ENCODE measurements around the gene GSKIP. TPM values are rescaled to one million over a fixed set of nuclear protein-coding genes. Genes with fewer than 3 reads are reported as not detected.

GSKIP gene
- total RNA-seq, 1 experiment from 2014 or later: 43.0 TPM

GRCh38 chr14:96405677-96406076 is 42.4 kb downstream of the GSKIP start (continued):
- TF ChIP-seq AFF4 (CRISPR knock-in tag; IDR thresholded peaks at IDR 0.05; ENCODE audit: borderline replicate concordance) (no peak), ZNF512 (CRISPR knock-in tag; IDR thresholded peaks at IDR 0.05; ENCODE audit: borderline replicate concordance) (no peak), TCF7 (CRISPR knock-in tag; IDR thresholded peaks at IDR 0.05; ENCODE audit: low read depth) (no peak), NFE2L1 (CRISPR knock-in tag; IDR thresholded peaks at IDR 0.05) (no peak), CBFB (CRISPR knock-in tag; IDR thresholded peaks at IDR 0.05; ENCODE audit: low read depth) (no peak), GABPB1 (CRISPR knock-in tag; IDR thresholded peaks at IDR 0.05) (no peak), CTCF (IDR thresholded peaks at IDR 0.05) (no peak)
- TF ChIP-seq, protein P1, sequence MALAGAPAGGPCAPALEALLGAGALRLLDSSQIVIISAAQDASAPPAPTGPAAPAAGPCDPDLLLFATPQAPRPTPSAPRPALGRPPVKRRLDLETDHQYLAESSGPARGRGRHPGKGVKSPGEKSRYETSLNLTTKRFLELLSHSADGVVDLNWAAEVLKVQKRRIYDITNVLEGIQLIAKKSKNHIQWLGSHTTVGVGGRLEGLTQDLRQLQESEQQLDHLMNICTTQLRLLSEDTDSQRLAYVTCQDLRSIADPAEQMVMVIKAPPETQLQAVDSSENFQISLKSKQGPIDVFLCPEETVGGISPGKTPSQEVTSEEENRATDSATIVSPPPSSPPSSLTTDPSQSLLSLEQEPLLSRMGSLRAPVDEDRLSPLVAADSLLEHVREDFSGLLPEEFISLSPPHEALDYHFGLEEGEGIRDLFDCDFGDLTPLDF (CRISPR knock-in tag; IDR thresholded peaks at IDR 0.05): no peak
- TF ChIP-seq, protein P2, sequence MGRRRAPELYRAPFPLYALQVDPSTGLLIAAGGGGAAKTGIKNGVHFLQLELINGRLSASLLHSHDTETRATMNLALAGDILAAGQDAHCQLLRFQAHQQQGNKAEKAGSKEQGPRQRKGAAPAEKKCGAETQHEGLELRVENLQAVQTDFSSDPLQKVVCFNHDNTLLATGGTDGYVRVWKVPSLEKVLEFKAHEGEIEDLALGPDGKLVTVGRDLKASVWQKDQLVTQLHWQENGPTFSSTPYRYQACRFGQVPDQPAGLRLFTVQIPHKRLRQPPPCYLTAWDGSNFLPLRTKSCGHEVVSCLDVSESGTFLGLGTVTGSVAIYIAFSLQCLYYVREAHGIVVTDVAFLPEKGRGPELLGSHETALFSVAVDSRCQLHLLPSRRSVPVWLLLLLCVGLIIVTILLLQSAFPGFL (CRISPR knock-in tag; IDR thresholded peaks at IDR 0.05; ENCODE audit: borderline replicate concordance): no peak

- ATAC-seq (no peak), DNase-seq (ENCODE audit: low spot score) (no peak)
- ChIA-PET POLR2A (interaction anchor here (1.2 kb wide), 1 partner anchor 17 kb away, joined by 3 read pairs; no protein-coding TSS in a partner anchor), CTCF (interaction anchor here (1.3 kb wide), 1 partner anchor 310 kb away, joined by 3 read pairs; no protein-coding TSS in a partner anchor)
- H3K9me3 Mint-ChIP-seq: no peaks in the 10 kb centered on the region
- 0 out of 2 replicates have a peak, but pooled peaks cover 2% of the 10 kb centered on the region for H3K36me3 Mint-ChIP-seq
- no peak overlapping the region for H3K4me3 Mint-ChIP-seq
- H3K27ac Mint-ChIP-seq: no peak overlapping the region
- peaks cover 4% of the 10 kb centered on the region; the same call in 1 of the 2 replicates for H3K4me1 Mint-ChIP-seq
- H3K27me3 Mint-ChIP-seq (ENCODE audit: low read depth): no peaks in the 10 kb centered on the region
- TF ChIP-seq SP1 (CRISPR knock-in tag; conservative IDR thresholded peaks at IDR 0.05) (no peak), SMAD4 (CRISPR knock-in tag; IDR thresholded peaks at IDR 0.05) (no peak), TCF7 (CRISPR knock-in tag; IDR thresholded peaks at IDR 0.05; ENCODE audit: low read depth) (no peak), GTF2I (CRISPR knock-in tag; conservative IDR thresholded peaks at IDR 0.05) (no peak), CREM (CRISPR knock-in tag; IDR thresholded peaks at IDR 0.05) (no peak), CBFB (CRISPR knock-in tag; IDR thresholded peaks at IDR 0.05; ENCODE audit: low read depth) (no peak), MLX (CRISPR knock-in tag; IDR thresholded peaks at IDR 0.05) (no peak), ZNF396 (CRISPR knock-in tag; IDR thresholded peaks at IDR 0.05; ENCODE audit: borderline replicate concordance) (no peak), ZNF671 (CRISPR knock-in tag; IDR thresholded peaks at IDR 0.05) (no peak), TEAD4 (CRISPR knock-in tag; IDR thresholded peaks at IDR 0.05) (no peak), RELA (CRISPR knock-in tag; IDR thresholded peaks at IDR 0.05; ENCODE audit: borderline replicate concordance) (no peak), ZNF219 (CRISPR knock-in tag; IDR thresholded peaks at IDR 0.05; ENCODE audit: borderline replicate concordance) (no peak), ZSCAN18 (CRISPR knock-in tag; IDR thresholded peaks at IDR 0.05) (no peak)
- TF ChIP-seq, protein P3, sequence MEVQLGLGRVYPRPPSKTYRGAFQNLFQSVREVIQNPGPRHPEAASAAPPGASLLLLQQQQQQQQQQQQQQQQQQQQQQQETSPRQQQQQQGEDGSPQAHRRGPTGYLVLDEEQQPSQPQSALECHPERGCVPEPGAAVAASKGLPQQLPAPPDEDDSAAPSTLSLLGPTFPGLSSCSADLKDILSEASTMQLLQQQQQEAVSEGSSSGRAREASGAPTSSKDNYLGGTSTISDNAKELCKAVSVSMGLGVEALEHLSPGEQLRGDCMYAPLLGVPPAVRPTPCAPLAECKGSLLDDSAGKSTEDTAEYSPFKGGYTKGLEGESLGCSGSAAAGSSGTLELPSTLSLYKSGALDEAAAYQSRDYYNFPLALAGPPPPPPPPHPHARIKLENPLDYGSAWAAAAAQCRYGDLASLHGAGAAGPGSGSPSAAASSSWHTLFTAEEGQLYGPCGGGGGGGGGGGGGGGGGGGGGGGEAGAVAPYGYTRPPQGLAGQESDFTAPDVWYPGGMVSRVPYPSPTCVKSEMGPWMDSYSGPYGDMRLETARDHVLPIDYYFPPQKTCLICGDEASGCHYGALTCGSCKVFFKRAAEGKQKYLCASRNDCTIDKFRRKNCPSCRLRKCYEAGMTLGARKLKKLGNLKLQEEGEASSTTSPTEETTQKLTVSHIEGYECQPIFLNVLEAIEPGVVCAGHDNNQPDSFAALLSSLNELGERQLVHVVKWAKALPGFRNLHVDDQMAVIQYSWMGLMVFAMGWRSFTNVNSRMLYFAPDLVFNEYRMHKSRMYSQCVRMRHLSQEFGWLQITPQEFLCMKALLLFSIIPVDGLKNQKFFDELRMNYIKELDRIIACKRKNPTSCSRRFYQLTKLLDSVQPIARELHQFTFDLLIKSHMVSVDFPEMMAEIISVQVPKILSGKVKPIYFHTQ (CRISPR knock-in tag; IDR thresholded peaks at IDR 0.05): no peak
Measured at GRCh38 chr14:96407935-96408570, 44.7 kb downstream of the GSKIP start.

All from WTC11 (cell line).